ENCODE data around the gene MEGF9. TPM values are rescaled to one million over a fixed set of nuclear protein-coding genes. Genes with fewer than 3 reads are reported as not detected.

Gene MEGF9
- total and polyA plus RNA-seq, 2 donors (not counting 3 experiments of a cell fraction or from before 2014, with no cell fraction given): 4.0 to 13.0 TPM

DNA sequence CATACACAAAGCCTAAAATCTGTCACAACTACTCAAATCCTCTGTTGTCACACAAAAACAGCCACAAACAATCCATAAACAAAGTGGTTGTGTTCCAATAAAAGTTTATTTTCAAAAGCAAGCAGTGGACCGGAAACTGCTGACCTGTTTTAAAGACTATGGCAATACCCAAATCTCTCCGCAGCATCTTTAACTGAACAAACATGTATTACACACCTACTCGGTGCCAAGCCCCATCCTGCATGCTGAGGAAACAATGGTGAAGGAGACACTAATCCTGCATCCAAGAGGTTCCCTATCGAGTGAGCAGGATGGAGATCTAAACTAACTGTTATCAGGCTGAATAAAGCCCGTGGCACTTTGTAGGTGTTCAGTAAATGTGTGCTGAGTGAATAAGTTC lies 145.5 kb downstream of the MEGF9 start:
- no peaks in the 10 kb centered on the region for H3K4me1 ChIP-seq (ENCODE audit: control insufficient read depth, extremely low read depth, insufficient read depth, low read length)
- dilution Hi-C loops (cut with MboI; ENCODE audit: extremely low pct_ligation_motif_present, low sequenced_read_pairs) (no loop called here), intact Hi-C loops (cut with micrococcal nuclease) (no loop called here)
- ChIA-PET POLR2A (no interaction called here), CTCF (no interaction called here)
- DNase-seq (ENCODE audit: low read depth, low spot score) (no peak), FAIRE-seq (no peak)
- H3K4me3 ChIP-seq (replicated peaks in 1 of 3; ENCODE audit: insufficient read depth in 1 of 3, low read depth in 1 of 3, low read length in 3 of 3): no peak overlapping the region
- H3K9me1 ChIP-seq (replicated peaks; ENCODE audit: control insufficient read depth, extremely low read depth, insufficient read depth, low read length): no peaks in the 10 kb centered on the region
- no peak overlapping the region for H3K27ac ChIP-seq (ENCODE audit: insufficient read depth, low read depth, low read length)
- no peak overlapping the region for H3K9ac ChIP-seq (replicated peaks; ENCODE audit: extremely low read depth, insufficient read depth, low read length)
- H3K9me3 ChIP-seq (replicated peaks; ENCODE audit: control insufficient read depth, insufficient read depth, low read length): no peaks in the 10 kb centered on the region
- no TSS peak for BruUV-seq (replicated peaks)
- peaks cover 12% of the 10 kb centered on the region for H3K79me2 ChIP-seq (ENCODE audit: control insufficient read depth, insufficient read depth, low read length)
- H3K36me3 ChIP-seq (ENCODE audit: control insufficient read depth in 2 of 2, extremely low read depth in 1 of 2, insufficient read depth in 2 of 2, low read length in 2 of 2): peaks cover 10 to 14% of the 10 kb centered on the region in 2 experiments
- no peaks in the 10 kb centered on the region for H4K20me1 ChIP-seq (replicated peaks; ENCODE audit: control insufficient read depth, extremely low read depth, insufficient read depth, low read length)
- no peak overlapping the region for H2AFZ ChIP-seq (ENCODE audit: low read depth, low read length)
- no peaks in the 10 kb centered on the region for H3K27me3 ChIP-seq (ENCODE audit: control insufficient read depth in 2 of 2, insufficient read depth in 2 of 2, low read length in 2 of 2)
- no peak for TF ChIP-seq JUN (IDR thresholded peaks at IDR 0.05; ENCODE audit: borderline replicate concordance, insufficient read depth, insufficient read length, low read depth)
- no peak for TF ChIP-seq POLR2A (IDR thresholded peaks at IDR 0.05; ENCODE audit: low read depth, low read length)
- TF ChIP-seq, protein P1, sequence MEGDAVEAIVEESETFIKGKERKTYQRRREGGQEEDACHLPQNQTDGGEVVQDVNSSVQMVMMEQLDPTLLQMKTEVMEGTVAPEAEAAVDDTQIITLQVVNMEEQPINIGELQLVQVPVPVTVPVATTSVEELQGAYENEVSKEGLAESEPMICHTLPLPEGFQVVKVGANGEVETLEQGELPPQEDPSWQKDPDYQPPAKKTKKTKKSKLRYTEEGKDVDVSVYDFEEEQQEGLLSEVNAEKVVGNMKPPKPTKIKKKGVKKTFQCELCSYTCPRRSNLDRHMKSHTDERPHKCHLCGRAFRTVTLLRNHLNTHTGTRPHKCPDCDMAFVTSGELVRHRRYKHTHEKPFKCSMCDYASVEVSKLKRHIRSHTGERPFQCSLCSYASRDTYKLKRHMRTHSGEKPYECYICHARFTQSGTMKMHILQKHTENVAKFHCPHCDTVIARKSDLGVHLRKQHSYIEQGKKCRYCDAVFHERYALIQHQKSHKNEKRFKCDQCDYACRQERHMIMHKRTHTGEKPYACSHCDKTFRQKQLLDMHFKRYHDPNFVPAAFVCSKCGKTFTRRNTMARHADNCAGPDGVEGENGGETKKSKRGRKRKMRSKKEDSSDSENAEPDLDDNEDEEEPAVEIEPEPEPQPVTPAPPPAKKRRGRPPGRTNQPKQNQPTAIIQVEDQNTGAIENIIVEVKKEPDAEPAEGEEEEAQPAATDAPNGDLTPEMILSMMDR (IDR thresholded peaks at IDR 0.05; ENCODE audit: extremely low read depth in 1 of 2, insufficient read depth in 1 of 2, low read depth in 1 of 2, low read length in 2 of 2): no peak
- no peak for TF ChIP-seq MYC (IDR thresholded peaks at IDR 0.05; ENCODE audit: low read depth, low read length)
- no peak for TF ChIP-seq EZH2 (IDR thresholded peaks at IDR 0.05; ENCODE audit: borderline replicate concordance, low read depth, low read length, severe bottlenecking)
- TF ChIP-seq GATA2 (IDR thresholded peaks at IDR 0.05; ENCODE audit: insufficient read depth, insufficient read length, low read depth, low read length): no peak
- no peak for TF ChIP-seq POLR2AphosphoS5 (IDR thresholded peaks at IDR 0.05; ENCODE audit: insufficient read depth, low read depth, low read length)
- TF ChIP-seq FOS (IDR thresholded peaks at IDR 0.05; ENCODE audit: borderline replicate concordance, insufficient read depth, low read length): no peak
- TF ChIP-seq, protein P2, sequence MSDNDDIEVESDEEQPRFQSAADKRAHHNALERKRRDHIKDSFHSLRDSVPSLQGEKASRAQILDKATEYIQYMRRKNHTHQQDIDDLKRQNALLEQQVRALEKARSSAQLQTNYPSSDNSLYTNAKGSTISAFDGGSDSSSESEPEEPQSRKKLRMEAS (IDR thresholded peaks at IDR 0.05; ENCODE audit: insufficient read depth, insufficient read length): no peak
- no peak overlapping the region for H3K4me2 ChIP-seq (ENCODE audit: insufficient read depth, low read length)
